Naive thymus-derived CD8-positive, alpha-beta T cell (primary cell): ENCODE data around the gene ZNF473. TPM values are rescaled to one million over a fixed set of nuclear protein-coding genes. Genes with fewer than 3 reads are reported as not detected.

ENCODE experiments used
- ATAC-seq, 2 donors: fragments of 150-1000 bp; cut with Tn5 transposase in 1 of 2; sonication (Bioruptor Pico), chemical (Tn5 transposase) in 1 of 2; 1 replicate in 1 of 2; 2 replicates in 1 of 2; pipeline ENCODE4 v1.10.0; 2021; ENCODE audit warnings: mild to moderate bottlenecking in 2 of 2, moderate library complexity in 2 of 2
- POLR2A ChIA-PET: fragments of 350-600 bp; sonication (Branson Sonifier 250); formaldehyde crosslinking; loops from one replicate; lab custom pipeline; 2021; ENCODE audit warnings: antibody characterized with exemption; lab: Charles Lee
- DNase-seq, 10 donors: peaks; one replicate each; pipeline versions ENCODE4 v3.0.0 to v3.0.0-alpha.2; 2020 to 2022
- H3K27ac Mint-ChIP-seq, 10 donors: one replicate each; pipeline ENCODE4 v1.8.0; 2020 to 2022; ENCODE audit warnings: mild to moderate bottlenecking in 10 of 10, mixed read lengths in 10 of 10, moderate library complexity in 4 of 10, inconsistent platforms in 1 of 10
- H3K27me3 Mint-ChIP-seq, 5 donors: one replicate each; pipeline ENCODE4 v1.8.0; 2021 to 2022; ENCODE audit warnings: mixed read lengths in 5 of 5
- H3K36me3 Mint-ChIP-seq, 3 donors: one replicate each; pipeline ENCODE4 v1.8.0; 2020 to 2022; ENCODE audit warnings: mixed read lengths in 3 of 3, mild to moderate bottlenecking in 2 of 3, inconsistent platforms in 1 of 3
- H3K4me1 Mint-ChIP-seq, 4 donors: one replicate each; pipeline ENCODE4 v1.8.0; 2021 to 2022; ENCODE audit warnings: mixed read lengths in 4 of 4
- H3K4me3 Mint-ChIP-seq, 10 donors: one replicate each; pipeline ENCODE4 v1.8.0; 2020 to 2022; ENCODE audit warnings: mild to moderate bottlenecking in 10 of 10, mixed read lengths in 10 of 10, moderate library complexity in 6 of 10, inconsistent platforms in 1 of 10
- H3K9me3 Mint-ChIP-seq, 9 donors: one replicate each; pipeline ENCODE4 v1.8.0; 2020 to 2022; ENCODE audit warnings: mixed read lengths in 9 of 9, mild to moderate bottlenecking in 3 of 9, inconsistent platforms in 1 of 9, moderate library complexity in 1 of 9
- polyA plus RNA-seq, 3 donors: library from polyadenylated mRNA; unstranded; fragments of 300-500 nt; fragmentation: Illumina TruSeq; gene quantifications; one replicate each; pipeline ENCODE4 v1.2.3, GENCODE V29; 2021
- total RNA-seq, 8 experiments: library from RNA in 2 of 8; stranded (reverse) in 2 of 8; gene quantifications; one replicate each; pipeline ENCODE4 v1.2.3 and lab custom pipeline; 2021 to 2026

Gene ZNF473
- total and polyA plus RNA-seq, 5 experiments from 2014 or later = 3.6 to 11.1 (median 7.0) TPM

DNA sequence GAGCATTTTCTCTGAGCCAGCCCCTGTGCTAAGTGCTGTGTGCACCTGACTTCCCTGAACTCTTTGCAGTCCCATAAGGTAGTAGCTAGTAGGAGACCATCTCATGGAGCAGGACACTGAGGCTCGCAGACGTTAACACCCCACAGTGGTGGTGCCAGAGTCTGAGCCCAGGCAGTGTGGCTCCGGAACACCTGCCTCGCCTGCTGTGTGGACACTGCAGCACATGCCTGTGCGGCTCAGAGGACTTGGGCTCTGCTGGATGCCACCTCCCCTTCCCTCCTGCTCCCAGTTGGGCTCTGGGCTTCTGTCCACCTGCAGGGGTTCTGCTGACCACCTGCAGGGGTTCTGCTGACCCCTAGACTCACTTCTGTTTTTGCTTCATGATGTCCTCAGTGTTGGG lies 37.8 kb upstream of the ZNF473 start:
- peaks cover 0 to 4% (median 0%) of the 10 kb centered on the region in 9 donors for H3K9me3 Mint-ChIP-seq
- no peak for DNase-seq
- POLR2A ChIA-PET = interaction anchor here (1.2 kb wide), 1 partner anchor 59 kb away, joined by 3 read pairs; the partner anchor contains the start of genes ATF5 and NUP62
- ATAC-seq = no peak
- H3K27me3 Mint-ChIP-seq = no peaks in the 10 kb centered on the region
- no peak overlapping the region for H3K4me3 Mint-ChIP-seq
- peaks cover 6 to 66% (median 23%) of the 10 kb centered on the region in 3 donors for H3K36me3 Mint-ChIP-seq
- peaks cover 0 to 3% (median 1%) of the 10 kb centered on the region in 4 donors for H3K4me1 Mint-ChIP-seq
- H3K27ac Mint-ChIP-seq = no peak overlapping the region

DNA sequence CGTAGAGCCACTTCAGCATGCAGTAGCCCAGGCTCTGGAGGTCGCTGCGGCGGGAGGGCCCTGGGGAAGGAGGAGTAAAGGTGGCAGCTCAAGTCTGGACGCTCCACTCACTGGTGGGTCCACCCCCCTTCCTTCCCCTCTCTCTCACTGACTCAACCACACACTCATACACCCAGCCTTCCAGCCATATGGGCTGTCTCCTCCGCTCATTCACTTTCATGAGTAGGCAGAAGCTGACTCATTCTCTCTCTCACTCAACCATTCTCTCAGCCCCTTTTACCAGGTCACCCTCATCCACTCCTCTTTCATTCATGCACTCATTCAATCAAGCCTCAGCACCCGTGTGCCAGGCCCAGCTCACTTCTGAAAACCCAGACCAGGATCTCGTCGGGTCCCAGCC lies 37.4 kb upstream of the ZNF473 start:
- POLR2A ChIA-PET = interaction anchor here (1.2 kb wide), 1 partner anchor 59 kb away, joined by 3 read pairs; the partner anchor contains the start of genes ATF5 and NUP62

DNA sequence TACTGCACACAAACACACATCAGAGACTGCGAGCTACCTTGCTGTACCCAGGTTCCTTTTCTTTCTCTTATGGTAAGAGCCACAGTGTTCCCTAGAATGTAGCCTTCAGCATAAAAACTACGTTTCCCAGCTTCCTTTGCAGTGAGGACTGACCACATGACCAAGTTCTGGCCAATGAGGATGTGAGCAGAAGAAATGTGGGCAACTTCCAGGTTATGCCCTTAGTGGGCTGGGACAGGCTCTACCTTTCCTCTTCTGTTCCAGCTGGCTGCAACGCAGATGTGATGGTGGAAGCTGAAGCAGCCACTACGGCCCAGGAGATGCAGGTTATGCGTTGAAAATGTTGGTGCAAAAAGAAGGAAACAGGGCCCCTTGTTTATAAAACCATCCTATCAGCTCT lies 28.1 kb upstream of the ZNF473 start:
- peak overlapping the region in 2 of 10 donors; percentile 27 to 65 for H3K27ac Mint-ChIP-seq
- H3K9me3 Mint-ChIP-seq = no peaks in the 10 kb centered on the region
- peaks cover 0 to 74% (median 15%) of the 10 kb centered on the region in 3 donors for H3K36me3 Mint-ChIP-seq
- ATAC-seq (peak; percentile 50 to 65), DNase-seq (peak in 3 of 10 donors; percentile 17 to 21 (median 20))
- POLR2A ChIA-PET = no interaction called here
- H3K27me3 Mint-ChIP-seq = no peaks in the 10 kb centered on the region
- H3K4me1 Mint-ChIP-seq = peaks cover 0 to 7% (median 4%) of the 10 kb centered on the region in 4 donors
- no peak overlapping the region for H3K4me3 Mint-ChIP-seq

More for the DNA sequence above, 37.4 kb upstream of the ZNF473 start:
- ATAC-seq (no peak), DNase-seq (peak in 1 of 10 donors; percentile 15)
- peaks cover 0 to 4% (median 0%) of the 10 kb centered on the region in 9 donors for H3K9me3 Mint-ChIP-seq
- peaks cover 6 to 69% (median 23%) of the 10 kb centered on the region in 3 donors for H3K36me3 Mint-ChIP-seq
- H3K27ac Mint-ChIP-seq = no peak overlapping the region
- H3K4me3 Mint-ChIP-seq = peak overlapping the region in 1 of 10 donors; percentile 26
- H3K27me3 Mint-ChIP-seq = no peaks in the 10 kb centered on the region
- peaks cover 0 to 3% (median 1%) of the 10 kb centered on the region in 4 donors for H3K4me1 Mint-ChIP-seq

DNA sequence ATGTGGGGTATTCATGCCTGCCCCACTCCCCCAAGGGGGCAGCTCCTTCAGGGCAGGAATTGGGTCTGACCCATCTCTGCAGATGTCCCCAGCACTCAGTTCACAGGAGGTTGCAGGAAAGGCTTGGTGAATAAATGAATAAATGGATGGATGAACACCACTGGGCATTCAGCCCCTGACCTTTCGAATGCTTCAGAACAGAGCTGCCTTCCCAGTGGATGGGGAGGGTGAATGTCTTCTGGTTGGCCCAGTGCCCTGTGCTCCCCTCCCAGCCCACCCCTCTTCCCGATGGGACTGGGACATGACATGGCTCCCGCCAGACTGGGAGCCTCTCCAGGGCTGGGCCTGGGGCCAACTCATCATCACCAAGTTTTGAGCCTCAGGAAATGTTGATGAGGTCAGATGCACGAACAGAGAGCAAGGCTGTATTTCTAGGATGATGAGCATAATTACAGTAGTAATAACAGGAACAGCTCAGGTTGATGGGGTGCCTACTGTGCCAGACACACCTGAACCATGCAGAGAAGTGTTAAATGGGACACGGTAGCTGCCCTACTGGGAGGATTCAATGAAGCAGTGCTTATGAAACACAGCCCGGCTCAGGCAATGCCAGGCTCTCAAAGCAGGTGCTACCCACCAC lies 26.3 kb upstream of the ZNF473 start:
- no peak for ATAC-seq
- H3K4me3 Mint-ChIP-seq = no peak overlapping the region
- H3K27ac Mint-ChIP-seq = peak overlapping the region in 1 of 10 donors; percentile 67
- POLR2A ChIA-PET = no interaction called here
- DNase-seq = no peak
- peaks cover 5 to 21% (median 9%) of the 10 kb centered on the region in 4 donors for H3K4me1 Mint-ChIP-seq
- no peaks in the 10 kb centered on the region for H3K27me3 Mint-ChIP-seq
- H3K36me3 Mint-ChIP-seq = peaks cover 0 to 76% (median 15%) of the 10 kb centered on the region in 3 donors
- H3K9me3 Mint-ChIP-seq = no peaks in the 10 kb centered on the region

DNA sequence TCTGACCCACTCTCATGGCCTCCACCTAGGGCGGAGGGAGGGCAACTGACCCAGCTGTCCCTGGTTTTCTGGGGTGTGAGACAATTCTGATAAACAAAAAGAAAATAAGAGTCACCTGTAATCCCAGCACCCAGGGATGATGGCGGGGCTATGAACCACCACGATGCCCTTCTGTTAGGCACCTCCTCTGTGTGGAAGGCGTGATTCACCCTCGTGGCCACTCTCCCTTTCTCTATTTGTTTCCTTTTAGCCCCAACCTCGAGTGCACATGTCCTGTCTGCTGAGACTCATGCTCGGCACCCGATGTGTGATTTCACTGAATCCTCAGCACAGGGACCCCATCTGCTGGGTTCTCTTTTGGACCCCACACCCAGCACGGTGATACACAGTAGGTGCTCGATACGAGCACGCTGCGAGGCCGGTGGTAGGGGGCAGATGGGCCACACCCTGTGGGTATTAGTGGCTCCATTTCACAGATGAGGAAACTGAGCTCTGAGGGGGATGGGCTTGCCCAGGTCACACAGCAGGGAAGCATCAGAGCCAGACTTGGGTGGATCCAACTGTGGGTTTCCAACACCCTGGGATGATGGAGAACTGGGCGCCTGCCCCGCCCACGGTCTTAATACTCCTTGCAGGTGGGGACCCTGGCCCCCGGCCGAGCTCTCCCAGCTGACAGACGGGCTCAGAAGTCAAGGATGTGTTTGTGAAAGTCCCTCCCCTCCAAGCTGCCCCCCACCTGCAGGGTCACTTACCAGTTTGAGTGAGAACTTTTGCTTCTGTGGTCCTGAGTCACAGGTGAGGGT lies 25.6 kb upstream of the ZNF473 start:
- no peak for DNase-seq
- no peak overlapping the region for H3K27ac Mint-ChIP-seq
- no peak overlapping the region for H3K4me3 Mint-ChIP-seq
- POLR2A ChIA-PET = no interaction called here
- H3K27me3 Mint-ChIP-seq = no peaks in the 10 kb centered on the region
- no peaks in the 10 kb centered on the region for H3K9me3 Mint-ChIP-seq
- no peak for ATAC-seq
- peaks cover 6 to 27% (median 12%) of the 10 kb centered on the region in 4 donors for H3K4me1 Mint-ChIP-seq
- peaks cover 0 to 74% (median 11%) of the 10 kb centered on the region in 3 donors for H3K36me3 Mint-ChIP-seq

DNA sequence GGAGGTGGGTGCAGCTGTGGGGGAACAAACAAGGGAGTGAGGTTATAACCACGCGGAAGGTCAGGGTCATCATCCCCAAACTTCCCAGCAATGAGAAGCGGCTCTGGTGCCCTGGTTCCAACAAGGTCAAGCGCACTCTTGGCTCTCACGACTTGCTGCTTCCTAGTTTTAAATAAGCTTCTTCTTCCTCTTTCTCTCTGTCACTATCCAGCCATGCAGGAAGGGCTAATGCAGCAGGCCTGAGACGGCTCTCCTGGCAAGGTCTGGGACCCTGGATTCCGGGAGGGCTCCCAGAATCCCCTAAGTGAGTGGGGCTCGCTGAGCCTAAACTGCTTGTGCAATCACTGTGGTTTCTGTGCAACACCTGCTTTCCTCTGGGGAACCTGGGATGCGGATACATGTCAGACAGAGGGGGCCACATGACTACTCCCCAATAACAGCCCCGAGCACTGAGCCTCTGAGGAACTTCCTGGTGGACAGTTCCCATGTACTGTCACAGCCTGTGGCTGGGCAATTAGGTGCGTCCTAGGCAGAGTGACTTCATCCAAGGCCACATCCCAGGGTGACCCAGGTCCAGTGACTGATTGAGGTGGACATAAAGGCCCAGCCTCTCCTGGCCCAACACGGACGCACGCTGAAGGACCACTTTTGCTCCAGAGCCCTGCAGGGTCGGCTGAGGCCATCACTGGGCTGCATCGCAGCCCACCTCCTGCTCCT lies 24.8 kb upstream of the ZNF473 start:
- no peak for ATAC-seq
- DNase-seq = no peak
- Mint-ChIP-seq H3K9me3 (no peaks in the 10 kb centered on the region), H3K27me3 (no peaks in the 10 kb centered on the region), H3K36me3 (peaks cover 0 to 73% (median 11%) of the 10 kb centered on the region in 3 donors), H3K4me1 (peaks cover 6 to 27% (median 12%) of the 10 kb centered on the region in 4 donors), H3K4me3 (no peak overlapping the region), H3K27ac (no peak overlapping the region)
- POLR2A ChIA-PET = no interaction called here

DNA sequence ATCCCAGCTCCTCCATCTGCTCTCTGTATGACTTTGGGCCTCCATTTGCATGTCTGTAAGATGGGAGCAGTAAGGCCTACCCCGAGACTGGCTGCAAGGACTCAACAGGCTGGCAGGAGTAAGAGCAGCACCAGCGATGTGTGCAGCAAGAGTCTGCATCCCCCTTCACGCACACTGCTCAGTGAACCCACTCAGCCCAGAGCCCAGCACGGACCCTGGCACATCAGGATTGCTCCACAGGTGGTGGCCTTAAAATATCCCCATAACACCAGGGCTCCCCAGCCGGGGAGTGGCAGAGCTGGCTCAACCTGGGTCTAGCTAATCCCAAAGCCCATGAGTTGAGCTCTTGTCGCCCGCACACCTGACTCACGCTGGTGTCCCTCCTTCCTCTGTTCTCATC lies 24.0 kb upstream of the ZNF473 start:
- no peaks in the 10 kb centered on the region for H3K9me3 Mint-ChIP-seq
- H3K27ac Mint-ChIP-seq = no peak overlapping the region
- peaks cover 6 to 27% (median 13%) of the 10 kb centered on the region in 4 donors for H3K4me1 Mint-ChIP-seq
- H3K27me3 Mint-ChIP-seq = no peaks in the 10 kb centered on the region
- DNase-seq (no peak), ATAC-seq (no peak)
- H3K4me3 Mint-ChIP-seq = no peak overlapping the region
- H3K36me3 Mint-ChIP-seq = peaks cover 0 to 75% (median 12%) of the 10 kb centered on the region in 3 donors
- POLR2A ChIA-PET = no interaction called here

DNA sequence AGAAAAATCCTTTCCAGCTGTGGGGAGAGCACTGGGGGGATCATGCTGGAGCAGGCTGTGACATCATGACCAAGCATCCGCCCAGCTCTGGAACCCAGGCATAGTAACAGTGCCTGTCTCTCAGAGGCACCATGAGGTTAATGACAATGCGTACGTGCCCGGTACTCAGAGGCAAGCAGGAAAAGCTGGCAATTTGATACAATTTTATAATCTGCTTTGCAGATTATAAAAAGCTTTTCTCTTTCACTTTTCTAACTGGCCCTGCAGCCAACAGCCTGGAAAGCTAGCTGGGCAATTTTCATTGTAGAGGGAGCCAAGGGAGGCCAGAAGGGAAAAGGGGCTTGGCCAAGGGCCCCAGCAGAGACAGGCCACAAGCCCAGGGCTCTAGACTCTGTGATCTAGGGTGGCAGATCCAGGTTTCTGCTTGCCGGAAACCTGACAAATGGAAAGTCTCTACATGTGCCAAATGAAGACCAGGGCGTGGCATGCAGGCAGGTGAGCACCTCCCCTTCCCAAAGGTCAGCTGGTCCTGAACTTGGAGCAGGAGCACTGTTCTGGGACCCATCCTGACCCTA lies 23.3 kb upstream of the ZNF473 start:
- Mint-ChIP-seq H3K4me3 (no peak overlapping the region), H3K27me3 (no peaks in the 10 kb centered on the region), H3K4me1 (peaks cover 6 to 27% (median 14%) of the 10 kb centered on the region in 4 donors), H3K9me3 (no peaks in the 10 kb centered on the region), H3K36me3 (peaks cover 0 to 80% (median 15%) of the 10 kb centered on the region in 3 donors), H3K27ac (peak overlapping the region in 1 of 10 donors; percentile 71)
- DNase-seq (no peak), ATAC-seq (no peak)
- POLR2A ChIA-PET = no interaction called here

DNA sequence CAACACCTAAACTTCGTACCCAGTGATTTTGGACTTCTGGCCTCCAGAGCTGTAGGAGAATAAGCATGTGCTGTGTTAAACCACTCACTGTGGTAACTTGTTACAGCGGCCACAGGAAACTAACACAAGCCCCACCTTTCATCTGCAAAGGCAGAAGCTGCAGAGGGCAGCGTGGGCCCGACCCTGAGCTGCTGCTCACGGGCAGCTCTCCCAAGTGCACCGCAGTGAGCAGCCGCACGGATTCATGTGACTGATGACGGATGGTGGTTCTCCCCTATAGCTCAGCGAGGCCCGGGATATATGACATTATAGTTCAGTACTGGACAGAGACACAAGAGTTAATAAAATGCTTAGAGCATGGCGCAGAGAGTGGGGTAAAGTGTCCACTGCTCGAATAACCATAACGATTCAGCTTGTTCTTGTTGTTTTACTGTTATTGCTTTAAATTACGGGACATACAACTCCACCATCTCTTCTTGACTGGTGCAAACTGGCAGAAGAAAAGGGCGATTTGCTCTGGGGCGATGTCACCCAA lies 22.5 kb upstream of the ZNF473 start:
- peaks cover 6 to 27% (median 13%) of the 10 kb centered on the region in 4 donors for H3K4me1 Mint-ChIP-seq
- H3K36me3 Mint-ChIP-seq = peaks cover 0 to 80% (median 17%) of the 10 kb centered on the region in 3 donors
- POLR2A ChIA-PET = no interaction called here
- H3K27me3 Mint-ChIP-seq = no peaks in the 10 kb centered on the region
- no peak overlapping the region for H3K27ac Mint-ChIP-seq
- no peaks in the 10 kb centered on the region for H3K9me3 Mint-ChIP-seq
- no peak for ATAC-seq
- peak overlapping the region in 1 of 10 donors; percentile 21 for H3K4me3 Mint-ChIP-seq
- no peak for DNase-seq

DNA sequence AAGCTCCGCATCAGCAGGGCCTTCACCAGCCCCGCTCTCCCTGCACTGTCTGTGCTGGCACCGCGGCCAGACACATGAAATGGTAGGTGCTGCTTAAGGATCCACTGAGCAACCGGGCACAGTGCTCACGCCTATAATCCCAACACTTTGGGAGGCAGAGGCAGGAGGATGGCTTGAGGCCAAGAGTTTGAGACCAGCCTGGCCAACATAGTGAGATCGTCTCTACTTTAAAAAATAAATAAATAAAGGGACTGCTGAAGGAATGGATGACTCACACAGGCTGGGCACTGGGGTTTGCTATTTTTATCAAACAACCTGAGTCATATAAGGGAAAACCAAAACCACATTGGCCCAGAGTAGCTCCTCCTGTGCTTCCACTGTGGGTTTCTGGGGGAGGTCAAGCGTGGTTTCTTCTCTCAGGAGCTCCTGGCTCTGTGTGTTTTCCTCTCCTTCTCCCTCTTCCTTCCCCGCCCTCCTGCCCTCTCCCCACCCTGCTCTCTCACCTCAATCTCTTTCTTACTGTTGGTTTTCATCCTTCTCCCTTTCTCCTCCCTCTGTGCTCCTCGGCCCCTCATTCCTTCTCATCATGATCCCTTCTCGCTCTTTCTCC lies 21.9 kb upstream of the ZNF473 start:
- peaks cover 6 to 27% (median 15%) of the 10 kb centered on the region in 4 donors for H3K4me1 Mint-ChIP-seq
- POLR2A ChIA-PET = no interaction called here
- ATAC-seq (no peak), DNase-seq (no peak)
- H3K36me3 Mint-ChIP-seq = peaks cover 0 to 84% (median 17%) of the 10 kb centered on the region in 3 donors
- H3K9me3 Mint-ChIP-seq = no peaks in the 10 kb centered on the region
- no peaks in the 10 kb centered on the region for H3K27me3 Mint-ChIP-seq
- peak overlapping the region in 2 of 10 donors; percentile 20 to 73 for H3K27ac Mint-ChIP-seq
- H3K4me3 Mint-ChIP-seq = peak overlapping the region in 1 of 10 donors; percentile 50

DNA sequence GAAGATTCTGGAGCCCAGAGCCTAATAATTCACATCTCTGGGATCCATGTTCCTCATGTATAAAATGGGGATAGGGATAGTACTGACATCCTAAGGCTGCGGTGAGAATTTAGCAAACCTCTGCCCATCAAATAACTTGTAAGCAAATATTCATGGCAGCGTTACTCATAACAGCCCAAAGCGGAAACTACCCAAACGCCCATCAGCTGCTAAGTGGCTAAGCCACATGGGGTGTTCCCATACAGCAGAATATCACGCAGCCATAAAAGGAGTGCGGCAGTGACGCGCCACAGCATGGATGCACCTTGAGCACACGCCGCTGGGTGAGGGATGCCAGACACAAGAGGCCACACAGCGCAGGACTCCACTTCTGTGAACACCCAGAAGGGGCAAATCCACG lies 20.4 kb upstream of the ZNF473 start:
- ATAC-seq (no peak), DNase-seq (no peak)
- POLR2A ChIA-PET = no interaction called here
- H3K27ac Mint-ChIP-seq = no peak overlapping the region
- H3K4me1 Mint-ChIP-seq = peaks cover 6 to 27% (median 15%) of the 10 kb centered on the region in 4 donors
- H3K9me3 Mint-ChIP-seq = no peaks in the 10 kb centered on the region
- peaks cover 0 to 78% (median 15%) of the 10 kb centered on the region in 3 donors for H3K36me3 Mint-ChIP-seq
- no peak overlapping the region for H3K4me3 Mint-ChIP-seq
- no peaks in the 10 kb centered on the region for H3K27me3 Mint-ChIP-seq
